Measurements from ENCODE around the gene ZBTB38. TPM values are rescaled to one million over a fixed set of nuclear protein-coding genes. Genes with fewer than 3 reads are reported as not detected.

ZBTB38 gene
- total and polyA plus RNA-seq, 2 of the 13 experiments (the other 11 are each of a cell fraction or from before 2014, with no cell fraction given) = 26.8 to 51.7 TPM

GRCh38 chr3:141328286-141329166, 39.8 kb upstream of the ZBTB38 start:
- ATAC-seq (no peak), FAIRE-seq (no peak), DNase-seq (ENCODE audit: low spot score) (no peak)
- in situ Hi-C loops (cut with HindIII; ENCODE audit: extremely low pct_ligation_motif_present, low pct_unique_long_range_greater_than_20kb) = no loop called here
- ChIA-PET CTCF (ENCODE audit: low intra/inter-chr PET ratio, low total read pairs) (no interaction called here), POLR2A (no interaction called here)
- BruUV-seq (replicated peaks) = no TSS peak
- peaks cover 73% of the 10 kb centered on the region for H3K4me1 ChIP-seq (ENCODE audit: insufficient read depth, low read length)
- no peak overlapping the region for H3K27ac ChIP-seq (ENCODE audit: extremely low read length, insufficient read depth, low read length)
- no peak overlapping the region for H3K9ac ChIP-seq (ENCODE audit: insufficient read depth, low read depth, low read length)
- H3K27me3 ChIP-seq (ENCODE audit: control insufficient read depth in 1 of 2, insufficient read depth in 2 of 2, low read length in 2 of 2) = no peaks in the 10 kb centered on the region
- H3K36me3 ChIP-seq (replicated peaks in 1 of 2; ENCODE audit: control insufficient read depth in 1 of 2, insufficient read depth in 2 of 2, low read length in 2 of 2) = no peaks in the 10 kb centered on the region
- no peak overlapping the region for H3K4me3 ChIP-seq (replicated peaks in 1 of 3; ENCODE audit: insufficient read depth in 1 of 3, low read depth in 2 of 3, low read length in 3 of 3)
- TF ChIP-seq ZNF263 (CRISPR knock-in tag; IDR thresholded peaks at IDR 0.05) (peak; percentile 79), ELK4 (CRISPR knock-in tag; IDR thresholded peaks at IDR 0.05; ENCODE audit: borderline replicate concordance) (no peak), ZFP36 (IDR thresholded peaks at IDR 0.05; ENCODE audit: borderline replicate concordance, low read depth, low read length, partially characterized antibody) (no peak)
- H3K79me2 ChIP-seq (ENCODE audit: insufficient read depth, low read length) = no peaks in the 10 kb centered on the region
- no peaks in the 10 kb centered on the region for H4K20me1 ChIP-seq (ENCODE audit: insufficient read depth, low read length)
- H3K4me2 ChIP-seq (ENCODE audit: low read depth, low read length) = no peak overlapping the region
- intact Hi-C loops (cut with micrococcal nuclease; ENCODE audit: unreplicated experiment) = no loop called here
- no peaks in the 10 kb centered on the region for H3K9me3 ChIP-seq (ENCODE audit: low read length)
- H2AFZ ChIP-seq (ENCODE audit: low read length) = no peak overlapping the region
- 69% methylated on average over 7 of the region's 7 CpGs for WGBS (ENCODE audit: low lambda C conversion rate)

GRCh38 chr3:141330235-141330634, 38.1 kb upstream of the ZBTB38 start:
- H3K36me3 ChIP-seq (replicated peaks in 1 of 2; ENCODE audit: control insufficient read depth in 1 of 2, insufficient read depth in 2 of 2, low read length in 2 of 2) = no peaks in the 10 kb centered on the region
- in situ Hi-C loops (cut with HindIII; ENCODE audit: extremely low pct_ligation_motif_present, low pct_unique_long_range_greater_than_20kb) = no loop called here
- H3K4me3 ChIP-seq (replicated peaks in 1 of 3; ENCODE audit: insufficient read depth in 1 of 3, low read depth in 2 of 3, low read length in 3 of 3) = no peak overlapping the region
- H3K9me3 ChIP-seq (ENCODE audit: low read length) = no peaks in the 10 kb centered on the region
- no peaks in the 10 kb centered on the region for H3K27me3 ChIP-seq (ENCODE audit: control insufficient read depth in 1 of 2, insufficient read depth in 2 of 2, low read length in 2 of 2)
- no peaks in the 10 kb centered on the region for H3K79me2 ChIP-seq (ENCODE audit: insufficient read depth, low read length)
- no peak overlapping the region for H3K9ac ChIP-seq (ENCODE audit: insufficient read depth, low read depth, low read length)
- H3K27ac ChIP-seq (ENCODE audit: extremely low read length, insufficient read depth, low read length) = no peak overlapping the region
- H3K4me1 ChIP-seq (ENCODE audit: insufficient read depth, low read length) = peaks cover 59% of the 10 kb centered on the region
- H2AFZ ChIP-seq (ENCODE audit: low read length) = no peak overlapping the region
- BruUV-seq (replicated peaks) = no TSS peak
- DNase-seq (ENCODE audit: low spot score) (no peak), ATAC-seq (no peak), FAIRE-seq (no peak)
- WGBS (ENCODE audit: low lambda C conversion rate) = 70% methylated on average over 3 of the region's 3 CpGs
- intact Hi-C loops (cut with micrococcal nuclease; ENCODE audit: unreplicated experiment) = no loop called here
- H4K20me1 ChIP-seq (ENCODE audit: insufficient read depth, low read length) = no peaks in the 10 kb centered on the region
- no peak overlapping the region for H3K4me2 ChIP-seq (ENCODE audit: low read depth, low read length)
- CTCF ChIA-PET (ENCODE audit: low intra/inter-chr PET ratio, low total read pairs) = no interaction called here
- TF ChIP-seq ADNP (CRISPR knock-in tag; IDR thresholded peaks at IDR 0.05) (no peak), ATF7 (IDR thresholded peaks at IDR 0.05) (peak; percentile 84), ATF7 (CRISPR knock-in tag; IDR thresholded peaks at IDR 0.05) (no peak), CSRNP1 (CRISPR knock-in tag; IDR thresholded peaks at IDR 0.05) (no peak), IRF2 (CRISPR knock-in tag; IDR thresholded peaks at IDR 0.05) (no peak), JUNB (CRISPR knock-in tag; IDR thresholded peaks at IDR 0.05; ENCODE audit: borderline replicate concordance) (no peak), ZNF180 (CRISPR knock-in tag; IDR thresholded peaks at IDR 0.05; ENCODE audit: borderline replicate concordance, low read depth) (no peak)
- POLR2A ChIA-PET = interaction anchor here (1.1 to 3.0 kb wide), 2 partner anchors 18 to 101 kb away, joined by 3 to 11 read pairs; no protein-coding TSS in a partner anchor

Data from HepG2 (cell line).